ENCODE results near the gene GNPTG. TPM values are rescaled to one million over a fixed set of nuclear protein-coding genes. Genes with fewer than 3 reads are reported as not detected.

Gene GNPTG
- total and polyA plus RNA-seq, 8 donors = 30.0 to 87.9 (median 41.5) TPM

GRCh38 chr16:1317479-1318267, 34.1 kb upstream of the GNPTG start:
- no peak overlapping the region for H3K27ac ChIP-seq
- TF ChIP-seq POLR2AphosphoS5 (IDR thresholded peaks at IDR 0.05) (no peak), POLR2A (IDR thresholded peaks at IDR 0.05) (no peak), EP300 (IDR thresholded peaks at IDR 0.05) (no peak), CTCF (IDR thresholded peaks at IDR 0.05) (no peak)
- no peak overlapping the region for H3K4me3 ChIP-seq
- no peaks in the 10 kb centered on the region for H3K27me3 ChIP-seq
- H3K36me3 ChIP-seq = peaks cover 79 to 98% (median 97%) of the 10 kb centered on the region in 4 donors
- H3K4me1 ChIP-seq = peaks cover 9 to 22% (median 18%) of the 10 kb centered on the region in 4 donors
- 89 to 95% (median 91%) methylated on average over 15 to 32 of the region's 32 CpGs for WGBS, 5 donors
- intact Hi-C loops (cut with DNase I; ENCODE audit: low total_unique reads) = no loop called here
- H3K9me3 ChIP-seq = no peaks in the 10 kb centered on the region
- DNase-seq = no peak

- no peak for TF ChIP-seq CTCF (IDR thresholded peaks at IDR 0.05)
- intact Hi-C loops (cut with DNase I; ENCODE audit: low total_unique reads) = no loop called here
Measured at GRCh38 chr16:1318268-1318545, 33.5 kb upstream of the GNPTG start.

GRCh38 chr16:1319041-1319440, 32.7 kb upstream of the GNPTG start:
- intact Hi-C loops (cut with DNase I; ENCODE audit: low total_unique reads) = no loop called here
- no peak for DNase-seq
- no peak overlapping the region for H3K27ac ChIP-seq
- WGBS, 5 donors = 92 to 95% (median 93%) methylated on average over 30 to 33 of the region's 33 CpGs
- H3K4me1 ChIP-seq = peaks cover 0 to 10% (median 5%) of the 10 kb centered on the region in 4 donors
- no peaks in the 10 kb centered on the region for H3K9me3 ChIP-seq
- no peaks in the 10 kb centered on the region for H3K27me3 ChIP-seq
- peaks cover 84 to 100% (median 100%) of the 10 kb centered on the region in 4 donors for H3K36me3 ChIP-seq
- TF ChIP-seq CTCF (IDR thresholded peaks at IDR 0.05) (no peak), EP300 (IDR thresholded peaks at IDR 0.05) (no peak), POLR2AphosphoS5 (IDR thresholded peaks at IDR 0.05) (no peak), POLR2A (IDR thresholded peaks at IDR 0.05) (no peak)
- no peak overlapping the region for H3K4me3 ChIP-seq

More at GRCh38 chr16:1318268-1318545, 33.5 kb upstream of the GNPTG start:
- DNase-seq = no peak
- 74 to 82% (median 79%) methylated on average over 7 to 9 of the region's 9 CpGs for WGBS, 5 donors
- H3K27ac ChIP-seq = no peak overlapping the region
- H3K36me3 ChIP-seq = peaks cover 80 to 99% (median 98%) of the 10 kb centered on the region in 4 donors
- no peaks in the 10 kb centered on the region for H3K9me3 ChIP-seq
- H3K4me1 ChIP-seq = peaks cover 5 to 17% (median 13%) of the 10 kb centered on the region in 4 donors
- H3K4me3 ChIP-seq = no peak overlapping the region
- no peaks in the 10 kb centered on the region for H3K27me3 ChIP-seq

GRCh38 chr16:1320097-1320496, 31.6 kb upstream of the GNPTG start:
- 81 to 87% (median 83%) methylated on average over 12 of the region's 12 CpGs for WGBS, 5 donors
- Histone ChIP-seq H3K4me1 (peaks cover 0 to 2% (median 0%) of the 10 kb centered on the region in 4 donors), H3K27ac (no peak overlapping the region), H3K36me3 (peaks cover 85 to 100% (median 100%) of the 10 kb centered on the region in 4 donors), H3K4me3 (no peak overlapping the region), H3K27me3 (no peaks in the 10 kb centered on the region), H3K9me3 (no peaks in the 10 kb centered on the region)
- no peak for DNase-seq
- intact Hi-C loops (cut with DNase I; ENCODE audit: low total_unique reads) = no loop called here
- TF ChIP-seq CTCF (IDR thresholded peaks at IDR 0.05) (no peak), POLR2A (IDR thresholded peaks at IDR 0.05) (no peak), EP300 (IDR thresholded peaks at IDR 0.05) (no peak), POLR2AphosphoS5 (IDR thresholded peaks at IDR 0.05) (no peak)
